ENCODE data around the gene FKBP15.
"Not testable (repeated sequence)": the region's sequence is repeated elsewhere in the genome, so short reads cannot be mapped to it uniquely, and the experiment has no call there.

The FKBP15 gene

DNA sequence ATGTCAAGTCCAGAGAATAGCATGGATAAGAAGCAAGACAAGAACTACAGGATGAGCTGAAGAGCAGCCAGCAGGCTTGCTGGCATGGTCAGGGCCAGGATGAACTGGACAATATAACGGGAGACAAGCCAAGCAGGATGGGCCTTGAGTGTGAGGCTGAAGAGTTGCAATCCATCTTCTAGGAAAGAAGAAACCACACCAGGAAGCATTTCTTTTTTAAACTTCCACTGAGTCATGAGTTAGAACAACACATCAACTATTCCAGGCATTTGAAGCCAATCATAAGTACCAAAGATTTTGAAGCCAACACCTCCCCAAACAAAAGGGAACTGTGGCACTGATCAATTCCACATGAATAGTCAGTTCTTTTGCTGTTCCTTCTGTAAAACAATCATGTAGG lies 43.0 kb downstream of the FKBP15 start:
- no peak for DNase-seq (ENCODE audit: low read depth)

DNA sequence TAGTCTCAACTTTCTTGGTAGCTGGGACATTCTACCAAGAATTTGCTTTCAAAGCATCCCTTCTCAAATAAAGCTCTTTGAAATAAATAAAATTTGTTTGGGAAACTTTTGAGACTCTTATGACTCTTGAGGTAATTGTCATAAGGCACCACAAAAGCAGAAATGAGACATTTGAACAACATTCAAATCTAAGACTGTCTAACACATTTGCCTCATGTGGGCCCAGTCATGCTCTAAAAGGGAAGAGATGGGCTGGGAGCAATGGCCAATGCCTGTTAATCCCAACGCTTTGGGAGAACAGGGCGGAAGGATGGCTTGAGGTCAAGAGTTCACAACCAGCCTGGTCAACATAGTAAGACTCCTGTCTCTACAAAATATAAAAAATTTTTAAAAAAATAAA lies 43.8 kb downstream of the FKBP15 start:
- no peak for DNase-seq (ENCODE audit: low read depth)

DNA sequence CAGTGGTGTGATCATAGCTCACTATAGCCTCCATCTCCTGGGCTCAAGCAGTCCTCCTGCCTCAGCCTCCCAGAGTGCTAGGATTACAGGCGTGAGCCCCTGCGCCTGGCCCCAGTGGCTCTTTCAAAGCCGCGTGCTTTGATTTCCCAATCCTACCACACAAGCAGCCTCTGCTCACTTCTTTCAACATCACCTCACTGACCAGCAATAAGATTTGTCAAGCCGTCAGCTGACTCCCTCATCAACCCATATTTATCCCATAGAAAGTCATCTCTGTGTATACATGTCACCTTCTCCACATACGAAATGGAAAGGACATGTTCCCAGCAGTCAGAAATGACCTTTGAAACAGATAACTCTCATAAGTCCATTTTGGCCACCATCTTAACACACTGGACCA lies 44.3 kb downstream of the FKBP15 start:
- DNase-seq (ENCODE audit: low read depth): no peak

DNA sequence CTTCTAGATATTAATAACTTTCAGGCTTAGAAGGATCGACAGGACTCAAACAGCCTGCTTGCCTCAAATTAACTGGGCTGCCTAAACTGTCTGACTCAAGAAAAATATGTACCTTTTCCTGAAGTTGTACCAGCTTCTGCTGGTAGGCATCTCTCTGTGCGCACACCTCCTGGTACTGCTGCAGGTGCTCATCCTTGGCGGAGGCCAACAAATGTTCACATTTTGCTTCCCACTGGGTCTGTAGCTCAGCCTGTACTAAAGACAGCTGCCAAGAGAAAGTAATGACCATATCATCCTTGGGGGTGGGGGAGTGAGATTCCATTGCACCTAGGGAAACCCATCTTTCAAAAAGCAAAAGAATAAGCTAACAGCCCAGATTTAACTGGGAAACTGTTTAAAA lies 47.7 kb downstream of the FKBP15 start:
- no peak for DNase-seq (ENCODE audit: low read depth)

DNA sequence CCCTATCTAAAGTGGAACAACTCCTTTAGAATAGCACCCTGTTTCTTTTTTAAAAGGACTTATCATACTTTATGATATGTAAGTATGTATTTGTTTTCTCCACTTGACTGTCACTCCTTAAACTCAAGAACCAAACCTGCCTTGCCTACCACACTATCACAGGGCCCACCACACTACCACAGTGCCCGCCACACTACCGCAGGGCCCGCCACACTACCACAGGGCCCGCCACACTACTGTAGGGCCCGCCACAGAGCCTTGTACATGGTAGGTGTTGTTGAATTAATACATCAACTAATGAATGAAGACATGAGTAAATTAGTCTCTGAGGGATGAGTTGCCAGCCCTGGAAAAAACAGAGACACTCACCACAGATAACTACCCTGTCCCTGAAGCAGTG lies 52.3 kb downstream of the FKBP15 start:
- no peak for DNase-seq (ENCODE audit: low read depth)

DNA sequence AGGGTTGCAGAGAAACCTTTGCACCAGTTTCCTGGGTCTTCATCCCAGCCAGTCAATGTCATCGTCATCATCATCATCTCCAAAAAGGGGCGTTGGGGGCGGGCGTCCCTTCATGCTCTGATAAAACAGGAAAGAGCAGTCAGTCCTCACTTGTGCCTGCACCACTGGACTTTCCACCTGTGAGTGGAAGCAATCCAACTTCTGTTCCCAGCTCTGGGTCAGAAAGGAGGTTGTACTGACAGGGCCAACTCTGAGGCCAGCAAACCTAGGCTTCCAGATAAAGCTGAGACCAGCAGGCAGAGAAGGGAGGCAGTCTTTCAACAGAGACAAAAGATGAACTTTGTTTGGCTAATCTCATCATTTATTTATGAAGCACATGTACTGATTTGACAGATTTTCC lies 55.0 kb downstream of the FKBP15 start:
- DNase-seq (ENCODE audit: low read depth): no peak

DNA sequence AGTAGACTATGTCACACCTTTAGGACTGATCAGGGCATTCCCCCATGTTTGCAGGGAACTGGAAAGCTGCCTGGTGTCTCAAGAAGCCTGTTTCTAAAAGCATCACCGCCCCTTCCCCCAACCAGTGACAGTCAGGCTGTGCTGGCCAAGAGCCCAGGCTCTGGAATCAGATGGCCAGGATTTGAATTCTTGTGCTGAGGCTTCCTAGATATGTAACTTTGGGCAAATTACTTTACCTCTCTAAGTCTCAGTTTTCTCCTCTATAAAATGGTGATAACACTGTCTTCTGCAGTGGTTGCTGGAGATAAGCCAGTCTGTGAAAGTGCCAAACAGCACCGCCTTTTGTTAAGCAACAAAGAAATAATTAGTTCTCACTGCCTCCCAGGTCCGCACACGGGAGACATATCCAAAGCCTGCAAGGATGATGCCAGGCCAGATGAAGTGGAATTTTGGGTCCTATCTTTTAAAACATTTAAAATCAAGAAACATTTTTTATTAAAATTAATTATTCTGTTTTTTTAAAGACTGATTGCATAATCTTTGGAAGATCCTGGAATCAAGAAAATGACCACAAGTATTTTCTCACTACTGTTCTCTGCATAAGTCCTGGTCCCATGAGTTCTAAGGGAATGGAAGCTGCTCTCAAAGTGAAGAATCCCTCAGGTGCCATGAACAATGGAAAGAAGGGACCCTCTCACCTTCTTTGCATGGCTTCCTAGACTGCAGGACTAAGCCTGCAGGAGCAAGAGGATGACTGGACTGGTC lies 56.4 kb downstream of the FKBP15 start:
- DNase-seq (ENCODE audit: low read depth): no peak

DNA sequence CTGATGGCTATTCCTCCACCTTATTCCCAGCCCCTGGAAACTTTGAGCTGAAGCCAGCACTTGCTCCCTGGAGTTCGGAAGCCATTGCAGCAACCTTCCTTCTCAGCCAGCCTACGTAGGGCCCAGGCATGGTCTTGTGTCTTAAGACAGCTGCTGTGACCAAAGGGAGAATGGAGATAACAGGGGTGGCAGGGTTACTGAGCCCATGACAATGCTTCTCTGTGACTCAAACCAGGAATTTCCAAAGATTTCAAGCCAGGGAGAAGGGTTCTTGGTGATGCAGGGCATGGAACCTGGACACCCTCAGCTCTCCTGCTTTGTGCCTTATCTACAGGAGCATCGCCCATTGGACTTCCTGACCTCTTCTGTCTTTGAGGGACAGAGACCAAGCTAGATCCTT lies 58.1 kb downstream of the FKBP15 start:
- DNase-seq (ENCODE audit: low read depth): no peak

DNA sequence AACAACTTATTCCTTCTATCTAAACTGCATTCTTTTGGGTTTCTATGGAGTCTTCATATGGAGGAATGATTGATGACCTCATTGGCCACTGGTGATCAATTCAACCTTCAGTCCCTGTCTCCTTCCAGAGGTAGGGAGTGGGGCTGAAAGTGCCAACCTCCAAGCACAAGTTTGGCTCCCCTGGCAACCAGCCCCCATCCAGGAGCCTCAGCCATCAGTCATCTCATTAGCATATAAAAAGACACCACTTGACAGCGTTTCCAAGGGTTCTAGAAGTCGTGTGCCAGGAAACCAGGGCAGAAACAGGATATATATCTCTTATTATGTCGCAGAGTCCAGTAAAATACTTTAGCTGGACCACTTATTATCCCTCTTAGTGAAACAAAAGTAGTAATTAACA lies 60.5 kb downstream of the FKBP15 start:
- no peak for DNase-seq (ENCODE audit: low read depth)

DNA sequence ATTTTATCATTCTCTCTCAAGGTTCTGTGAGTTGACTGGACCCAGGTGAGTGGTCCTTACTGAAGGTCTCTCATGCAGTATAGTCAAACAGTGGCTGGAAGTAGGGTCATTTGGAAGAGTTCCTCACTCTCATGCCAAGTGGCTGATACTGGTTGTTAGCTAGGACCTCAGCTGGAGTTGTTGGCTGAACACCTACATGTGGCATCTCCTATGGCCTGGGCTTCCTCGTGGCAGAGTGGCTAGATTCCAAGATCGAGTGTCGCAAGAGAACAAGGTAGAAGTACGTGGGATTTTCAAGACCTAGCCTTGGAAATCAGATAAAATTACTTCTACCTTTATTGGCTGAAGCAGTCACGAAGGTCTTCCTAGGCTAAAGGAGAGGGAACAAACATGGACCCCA lies 62.6 kb downstream of the FKBP15 start:
- DNase-seq (ENCODE audit: low read depth): no peak

DNA sequence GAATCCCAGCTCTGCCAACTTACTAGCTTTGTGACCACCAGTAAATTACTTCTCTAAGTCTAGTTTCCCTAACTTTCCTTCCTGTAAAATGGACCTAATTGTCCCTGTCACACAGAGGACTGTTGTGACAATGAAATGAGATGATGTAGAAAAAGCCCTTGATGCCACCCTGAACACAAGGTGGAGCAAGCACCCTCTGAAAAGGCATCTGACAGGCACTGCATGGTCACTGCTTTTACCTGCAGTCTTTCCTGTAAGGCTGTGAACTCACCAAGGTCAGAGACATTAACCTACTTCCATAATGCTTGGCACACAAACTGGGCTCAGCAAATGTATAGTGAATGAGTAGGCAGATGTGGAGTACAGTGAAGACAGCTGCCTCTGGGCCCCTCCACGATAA lies 64.2 kb downstream of the FKBP15 start:
- DNase-seq (ENCODE audit: low read depth): no peak

DNA sequence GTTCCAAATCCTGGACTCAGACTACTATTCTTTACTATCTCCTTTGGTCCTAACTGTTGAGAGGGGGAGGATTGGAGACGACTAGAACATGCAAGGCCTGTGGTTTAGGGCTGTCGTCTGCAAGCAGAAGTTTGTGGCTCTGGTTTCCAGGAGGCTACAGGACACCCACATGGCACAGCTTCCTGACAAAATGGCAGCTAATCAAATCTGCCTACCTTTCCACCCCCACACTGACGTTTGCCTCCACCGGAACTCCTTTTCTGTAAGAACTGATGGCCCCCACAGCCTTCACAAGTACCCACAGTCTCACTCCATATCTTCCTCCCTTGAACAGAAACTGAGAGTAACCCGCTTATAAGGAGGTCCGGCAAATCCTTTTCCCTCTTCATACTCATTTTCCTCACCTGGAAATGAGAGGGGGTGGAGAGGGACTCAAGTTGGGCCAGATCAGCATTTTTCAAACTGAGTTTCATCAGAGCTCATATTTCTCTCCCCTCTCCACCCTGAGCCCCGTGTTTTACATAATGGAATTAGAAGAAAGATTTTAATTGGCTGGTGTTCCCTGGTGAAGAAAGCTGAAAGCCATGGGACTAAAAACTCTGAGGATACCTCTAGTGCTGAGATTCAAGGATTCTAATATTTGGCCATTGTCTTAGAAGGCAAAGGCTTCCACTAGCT lies 65.0 kb downstream of the FKBP15 start:
- DNase-seq (ENCODE audit: low read depth): peak; percentile 45

DNA sequence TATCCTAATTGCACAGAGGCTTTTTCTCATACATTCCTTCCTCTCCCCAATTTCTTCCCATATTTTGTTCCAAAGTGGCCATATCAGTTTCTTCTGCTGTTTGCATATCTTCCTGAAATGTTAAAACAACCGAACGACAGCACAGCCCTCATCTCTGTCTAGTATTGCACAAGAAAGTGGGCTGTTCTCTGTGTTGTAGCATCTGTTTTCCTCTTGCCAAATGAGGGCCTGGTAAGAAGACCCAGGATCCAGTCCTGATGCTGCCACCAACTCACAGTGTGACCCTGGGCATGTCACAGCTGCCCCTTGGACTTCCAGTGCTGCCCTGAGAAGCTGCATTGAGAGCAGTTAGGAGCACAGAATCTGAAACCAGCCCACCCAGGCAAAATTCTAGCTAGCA lies 66.1 kb downstream of the FKBP15 start:
- DNase-seq (ENCODE audit: low read depth): no peak

DNA sequence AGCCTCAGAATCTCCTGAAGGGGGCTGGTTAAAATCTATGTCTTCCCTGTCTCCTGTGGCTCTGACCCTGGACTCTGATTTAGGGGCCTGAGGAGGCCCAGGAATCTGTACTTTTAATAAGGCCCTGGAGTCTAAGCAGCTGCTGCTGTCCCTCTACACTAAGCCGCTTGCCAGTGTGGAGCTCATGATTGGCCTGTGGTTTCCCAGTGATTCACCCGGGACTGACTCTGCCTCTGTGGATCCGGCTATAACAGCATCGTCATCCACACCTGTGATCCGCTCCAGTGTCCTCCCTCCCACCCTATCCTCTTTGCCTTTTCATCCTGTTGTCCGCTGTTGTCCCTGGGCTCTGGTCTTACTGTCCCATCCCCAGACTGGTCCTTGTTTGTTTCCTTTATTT lies 66.6 kb downstream of the FKBP15 start:
- DNase-seq (ENCODE audit: low read depth): no peak

DNA sequence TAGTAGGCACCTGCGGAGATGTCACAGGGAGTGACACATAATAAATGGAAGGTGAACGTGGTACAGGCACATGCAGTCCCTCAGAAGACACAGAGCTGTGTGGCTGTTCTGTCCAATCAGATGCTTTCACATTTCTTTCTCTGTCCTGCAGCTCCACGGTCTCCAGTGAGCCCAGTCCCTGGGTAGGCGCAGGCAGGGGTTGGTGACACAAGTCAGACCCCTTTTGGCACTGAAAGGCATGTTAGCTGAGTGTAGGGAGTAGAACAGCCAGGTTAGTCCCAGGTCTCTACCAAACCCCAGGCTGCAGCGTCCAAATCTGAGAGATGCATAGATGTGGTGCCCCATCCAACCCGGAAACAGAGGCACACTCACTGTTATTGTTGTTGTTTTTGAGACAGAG lies 67.5 kb downstream of the FKBP15 start:
- DNase-seq (ENCODE audit: low read depth): no peak

DNA sequence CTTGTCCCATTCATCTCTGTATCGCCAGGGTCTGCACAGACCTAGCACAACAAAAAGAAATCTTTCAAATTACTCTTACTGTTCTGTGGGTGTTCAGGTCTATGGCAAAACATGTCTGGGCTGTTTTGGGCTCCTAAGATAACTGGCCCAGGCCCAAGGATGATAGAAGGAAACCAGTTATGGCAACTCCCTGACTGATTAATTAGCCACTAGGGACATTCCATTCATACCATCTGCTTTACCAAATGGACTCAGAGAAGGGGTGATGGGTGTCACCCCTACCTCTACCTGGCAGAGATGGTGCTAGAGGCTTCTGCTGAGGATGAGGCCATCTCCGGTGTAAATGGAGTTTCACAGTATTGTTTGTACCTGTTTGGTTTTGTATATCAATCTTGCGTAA lies 68.4 kb downstream of the FKBP15 start:
- no peak for DNase-seq (ENCODE audit: low read depth)

DNA sequence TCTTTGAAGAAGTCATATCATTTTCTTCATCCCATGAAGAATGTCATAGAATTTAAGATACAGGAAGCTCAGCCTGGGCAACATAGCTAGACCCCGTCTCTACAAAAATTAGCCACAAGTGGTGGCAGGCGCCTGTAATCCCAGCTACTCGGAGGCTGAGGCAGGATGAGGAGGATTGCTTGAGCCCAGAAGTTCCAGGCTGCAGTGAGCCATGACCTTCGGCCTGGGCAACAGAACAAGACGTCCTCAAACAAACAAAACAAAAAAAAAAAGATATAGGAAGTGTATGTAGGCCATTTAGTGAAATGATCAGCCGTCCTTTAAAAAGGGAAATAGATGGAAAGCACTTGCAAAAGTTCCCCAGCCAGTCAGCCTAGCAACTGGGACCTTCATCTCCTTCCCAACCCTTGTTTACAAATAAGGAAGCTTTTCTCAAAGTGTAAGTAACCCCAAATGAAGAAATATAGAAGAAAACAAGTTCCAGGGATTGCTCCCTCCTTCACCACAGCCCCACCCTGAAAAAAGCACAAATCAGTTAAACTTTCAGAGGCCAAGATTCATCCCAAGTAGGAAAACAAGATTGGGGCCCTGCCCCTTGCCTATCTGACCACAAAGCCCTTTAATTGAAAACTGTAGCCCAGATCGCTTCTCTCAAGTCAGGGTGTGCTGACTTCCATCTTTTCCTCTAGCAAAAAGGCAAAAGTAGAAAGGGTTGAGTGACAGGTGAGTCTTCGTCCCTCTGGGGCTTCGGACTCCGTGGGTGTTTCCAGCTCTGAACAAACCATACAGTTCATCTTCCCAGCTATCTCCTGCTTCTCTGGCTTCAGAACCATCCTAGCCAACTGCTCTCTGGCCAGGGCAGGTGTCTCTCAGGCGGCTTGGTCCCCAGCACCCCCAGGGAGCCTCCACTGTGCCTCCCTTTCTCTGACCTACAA lies 69.1 kb downstream of the FKBP15 start:
- DNase-seq (ENCODE audit: low read depth): no peak

DNA sequence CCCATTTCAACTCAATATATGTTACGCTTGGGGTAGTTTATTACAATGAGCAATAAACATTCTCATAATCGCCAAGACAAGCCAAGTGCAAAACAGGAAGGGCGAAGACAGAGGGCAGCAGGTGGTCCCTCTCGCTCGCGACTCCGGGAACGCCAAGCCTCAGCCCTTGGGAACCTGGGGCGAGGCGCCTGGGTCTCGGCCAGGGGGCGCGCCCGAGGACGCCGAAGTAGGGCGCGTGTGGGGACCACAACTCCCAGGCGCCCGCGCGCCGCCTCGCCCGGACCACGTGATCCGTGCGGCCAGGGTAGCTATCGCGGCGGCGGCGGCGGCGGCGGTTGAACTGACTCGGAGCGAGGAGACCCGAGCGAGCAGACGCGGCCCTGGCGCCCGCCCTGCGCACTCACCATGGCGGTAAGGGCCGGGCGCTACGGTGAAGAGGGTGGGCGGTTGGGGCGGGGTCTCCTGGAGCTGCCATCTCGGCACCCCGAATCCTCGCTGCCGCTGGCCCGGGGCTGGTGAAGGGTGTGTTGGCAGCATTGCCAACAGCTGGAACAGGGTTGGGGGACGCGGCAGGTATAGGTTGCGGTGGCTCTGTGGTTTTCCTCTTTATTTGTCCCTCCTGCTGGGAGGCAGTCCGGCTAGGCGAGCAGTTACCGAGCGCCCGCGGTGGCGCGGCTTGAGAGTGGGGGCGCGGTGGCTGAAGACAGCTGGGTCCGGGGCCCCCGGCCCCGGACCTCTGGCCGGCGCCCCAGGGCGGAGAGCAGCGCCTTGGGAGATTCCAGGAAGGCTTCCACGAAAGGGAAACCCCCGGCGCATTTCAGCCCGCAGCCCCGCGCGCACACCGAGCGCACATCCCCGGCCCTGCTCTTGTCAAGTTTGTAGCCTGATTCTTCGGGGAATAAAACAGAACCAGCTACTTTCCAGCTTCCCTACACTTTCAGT lies 70.1 kb downstream of the FKBP15 start, which contains the start of gene SLC31A2:
Gene SLC31A2, plus strand, starts transcription at position 338 of the 942 bp plus-strand sequence. Its CDS starts 68 bp downstream, at position 406.
- DNase-seq (ENCODE audit: low read depth): peak; percentile 68

DNA sequence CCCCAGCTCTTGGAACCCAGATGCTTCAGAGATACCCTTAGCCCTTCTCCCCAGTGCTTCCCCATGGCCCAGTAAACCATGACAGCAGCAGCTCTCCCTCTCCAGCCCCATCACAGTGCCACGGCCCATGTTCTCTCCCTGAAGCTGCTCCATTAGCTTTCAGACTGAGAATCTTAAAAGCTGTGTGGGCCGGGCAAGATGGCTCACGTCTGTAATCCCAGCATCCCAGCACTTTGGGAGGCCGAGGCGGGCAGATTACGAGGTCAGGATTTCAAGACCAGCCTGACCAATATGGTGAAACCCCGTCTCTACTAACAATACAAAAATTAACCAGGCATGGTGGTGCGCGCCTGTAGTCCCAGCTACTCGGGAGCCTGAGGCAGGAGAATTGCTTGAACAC lies 71.5 kb downstream of the FKBP15 start:
- DNase-seq (ENCODE audit: low read depth): not testable (repeated sequence)

DNA sequence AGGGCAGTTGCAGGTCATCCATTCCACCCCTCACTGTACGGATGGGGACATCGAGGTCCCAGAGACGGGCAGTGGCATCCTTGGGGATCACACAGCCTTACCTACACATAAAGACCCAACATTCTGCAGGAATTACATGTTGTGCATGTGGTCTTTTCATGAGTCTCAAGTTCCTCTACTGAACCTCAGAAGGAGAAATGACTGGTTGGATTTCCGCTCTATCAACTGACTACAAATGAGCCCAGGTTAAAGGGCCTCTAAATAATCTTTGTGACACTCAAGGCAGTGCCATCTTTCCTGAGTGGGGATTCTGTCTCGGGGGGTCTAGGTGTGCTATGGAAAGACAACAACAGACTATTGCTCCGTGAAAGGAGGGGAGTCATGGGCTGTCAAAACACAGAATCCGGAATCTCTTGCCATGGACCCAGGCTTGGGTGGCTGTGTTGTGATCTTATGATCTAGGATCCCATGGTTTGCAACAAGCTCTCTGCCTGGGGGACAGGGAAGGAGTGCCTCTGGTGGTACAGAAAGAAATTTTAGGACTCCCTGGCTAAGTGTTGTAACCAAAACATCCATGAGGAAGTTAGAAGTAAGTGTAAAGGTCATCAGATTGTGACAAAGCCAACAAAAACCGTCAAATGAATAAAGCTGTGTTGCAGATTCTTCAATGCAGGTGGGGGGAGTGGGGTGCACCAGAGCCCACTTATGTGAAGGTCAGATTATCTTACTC lies 72.1 kb downstream of the FKBP15 start:
- DNase-seq (ENCODE audit: low read depth): no peak

DNA sequence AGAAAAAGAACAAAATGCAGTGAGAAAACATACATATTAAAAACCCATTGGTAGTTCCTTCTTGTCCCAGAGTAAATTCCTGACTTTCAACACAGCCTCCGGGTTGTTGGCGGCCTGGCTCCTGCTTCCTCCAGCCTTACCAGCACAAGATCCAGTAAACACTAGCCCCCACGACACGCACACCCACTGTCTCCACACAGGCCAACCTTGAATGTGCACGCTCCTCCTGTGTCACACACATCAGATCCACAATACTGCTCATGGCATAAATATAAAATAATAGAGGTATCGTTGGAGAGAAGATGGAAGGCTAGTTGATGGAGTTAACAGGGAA lies 72.7 kb downstream of the FKBP15 start:
- no peak for DNase-seq (ENCODE audit: low read depth)

Data from CMK (cell line).